Activated naive CD8-positive, alpha-beta T cell treated with anti-CD3 and anti-CD28 coated beads, Interleukin-2, amount 50 U/mL, for 16 hours (primary cell): ENCODE results near the gene PEDS1.
"Not testable (repeated sequence)": the region's sequence is repeated elsewhere in the genome, so short reads cannot be mapped to it uniquely, and the experiment has no call there.

ENCODE experiments used
- DNase-seq: peaks from one replicate; pipeline ENCODE4 v3.0.0-alpha.2; 2020; ENCODE audit warnings: low read depth, low spot score

PEDS1 gene

GRCh38 chr20:50163570-50164317 lies 10.2 kb upstream of the PEDS1 start:
- DNase-seq: no peak

DNA sequence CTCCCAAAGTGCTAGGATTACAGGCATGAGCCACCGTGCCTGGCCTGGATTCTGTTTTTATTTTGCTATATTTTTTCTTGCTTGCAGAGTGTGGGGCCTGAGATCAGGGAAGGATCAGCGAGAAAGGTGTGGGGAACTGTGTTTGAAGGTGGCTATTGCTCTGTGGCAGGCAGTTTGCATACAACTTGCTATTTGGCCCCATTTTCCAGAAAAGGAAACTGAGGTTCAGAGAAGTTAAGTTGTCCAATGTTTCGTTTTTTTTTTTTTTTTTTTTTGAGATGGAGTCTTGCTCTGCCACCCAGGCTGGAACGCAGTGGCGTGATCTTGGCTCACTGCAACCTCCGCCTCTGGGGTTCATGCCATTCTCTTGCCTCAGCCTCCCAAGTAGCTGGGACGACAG lies 8.0 kb upstream of the PEDS1 start:
- DNase-seq: not testable (repeated sequence)

GRCh38 chr20:50153153-50153499 lies 397 bp downstream of the PEDS1 start:
- DNase-seq: no peak

GRCh38 chr20:50152394-50153152 lies 950 bp downstream of the PEDS1 start:
- no peak for DNase-seq

DNA sequence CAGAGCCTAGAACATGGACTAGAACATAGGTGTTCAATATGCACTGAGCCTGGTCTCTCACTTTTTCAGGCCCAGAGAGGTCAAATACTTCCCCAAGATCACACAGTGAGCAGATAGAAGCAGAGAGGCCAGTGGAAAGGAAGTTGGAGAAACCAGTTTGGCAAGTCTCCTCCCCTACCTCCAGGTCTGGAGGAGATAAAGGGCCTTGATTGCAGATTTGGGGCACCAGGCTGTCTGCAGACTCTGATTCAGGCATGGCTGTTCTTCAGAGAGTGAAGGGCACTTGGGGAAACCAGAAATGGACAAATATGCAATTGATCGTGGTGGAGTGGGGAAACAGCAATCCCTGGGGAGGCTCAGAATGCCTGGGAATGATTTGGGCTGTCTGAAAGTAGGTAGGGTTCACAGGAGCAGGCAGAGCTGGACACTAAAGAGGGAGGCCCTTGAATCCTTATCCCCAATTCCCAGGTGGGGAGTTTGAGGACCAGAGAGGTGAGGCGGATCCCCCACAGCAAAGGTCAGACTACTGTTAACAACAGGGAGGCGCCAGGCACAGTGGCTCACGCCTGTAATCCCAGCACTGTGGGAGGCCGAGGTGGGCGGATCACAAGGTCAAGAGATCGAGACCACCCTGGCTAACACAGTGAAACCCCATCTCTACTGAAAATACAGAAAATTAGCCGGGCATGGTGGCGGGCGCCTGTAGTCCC lies 2.3 kb downstream of the PEDS1 start:
- DNase-seq: no peak

GRCh38 chr20:50149481-50150254 lies 3.9 kb downstream of the PEDS1 start:
- no peak for DNase-seq

- peak; percentile 47 for DNase-seq
Measured at GRCh38 chr20:50146732-50147662, 6.5 kb downstream of the PEDS1 start.

- DNase-seq: no peak
Measured at GRCh38 chr20:50146214-50146613, 7.3 kb downstream of the PEDS1 start.

DNA sequence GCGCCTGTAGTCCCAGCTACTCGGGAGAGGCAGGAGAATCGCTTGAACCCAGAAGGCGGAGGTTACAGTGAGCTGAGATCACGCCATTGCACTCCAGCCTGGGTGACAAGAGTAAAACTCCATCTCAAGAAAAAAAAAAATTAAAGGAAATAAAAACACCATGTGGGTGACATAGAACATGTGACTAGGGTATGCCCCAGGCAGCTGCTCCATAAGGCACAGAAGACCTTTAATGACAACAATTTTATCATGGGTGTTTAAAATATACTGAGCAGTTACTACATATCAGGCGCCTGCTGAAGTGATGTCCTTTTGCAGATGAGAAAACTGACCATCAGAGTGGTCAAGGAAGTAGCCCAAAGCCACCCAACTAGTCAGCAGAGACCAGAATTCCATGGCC lies 8.0 kb downstream of the PEDS1 start:
- DNase-seq: no peak

- DNase-seq: no peak
Measured at GRCh38 chr20:50144362-50144761, 9.2 kb downstream of the PEDS1 start.

DNA sequence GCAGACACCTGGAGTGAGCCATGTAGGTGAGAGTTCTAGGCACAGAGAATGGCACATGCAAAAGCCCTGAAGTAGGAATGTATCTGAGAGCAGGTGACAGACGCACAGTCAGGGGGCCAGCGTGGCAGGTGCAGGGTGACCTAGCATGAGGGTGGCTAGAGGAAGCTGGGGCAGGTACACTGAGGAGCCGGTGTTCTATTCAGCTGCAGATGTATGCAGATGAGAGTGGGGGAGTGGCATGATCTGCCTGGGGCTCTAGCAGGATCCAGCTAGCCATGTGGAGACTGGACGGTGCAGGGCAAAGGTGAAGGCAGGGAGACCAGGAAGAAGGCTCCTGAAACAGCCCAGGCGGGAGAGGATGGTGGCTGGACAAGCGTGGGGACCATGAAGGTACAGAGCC lies 10.7 kb downstream of the PEDS1 start:
- DNase-seq: no peak

DNA sequence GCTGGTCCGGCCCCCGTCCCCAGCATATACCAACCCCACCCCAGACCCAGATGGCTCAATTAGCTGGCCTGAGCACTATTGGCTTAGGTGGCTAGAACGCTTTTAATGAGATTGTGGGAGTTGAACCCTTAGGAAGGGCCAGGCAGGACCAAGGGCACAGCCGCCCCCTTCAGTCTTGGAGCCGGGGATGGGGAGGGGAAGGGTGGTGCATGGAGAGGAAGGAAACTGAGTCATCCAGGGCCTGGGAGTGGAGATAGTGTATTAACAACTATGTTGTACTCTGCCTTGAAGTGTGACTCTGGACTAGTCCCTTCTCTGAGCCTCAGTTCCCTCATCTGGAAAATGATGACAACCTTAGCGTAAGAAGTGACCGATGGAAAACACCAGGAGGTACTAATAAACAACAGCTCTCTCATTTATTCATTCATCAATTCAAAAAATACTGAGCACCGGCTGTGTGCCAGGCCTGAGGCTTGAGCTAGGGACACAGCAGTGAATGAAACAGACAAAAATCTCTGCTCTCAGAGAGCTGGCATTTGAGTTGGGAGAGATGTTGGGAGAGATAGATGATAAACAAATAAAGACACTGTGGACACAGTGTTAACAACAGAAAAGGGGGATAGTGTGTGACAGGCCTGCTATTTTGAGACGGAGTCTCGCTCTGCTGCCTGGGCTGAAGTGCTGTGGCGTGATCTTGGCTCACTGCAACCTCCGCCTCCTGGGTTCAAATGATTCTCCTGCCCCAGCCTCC lies 11.5 kb downstream of the PEDS1 start:
- no peak for DNase-seq

DNA sequence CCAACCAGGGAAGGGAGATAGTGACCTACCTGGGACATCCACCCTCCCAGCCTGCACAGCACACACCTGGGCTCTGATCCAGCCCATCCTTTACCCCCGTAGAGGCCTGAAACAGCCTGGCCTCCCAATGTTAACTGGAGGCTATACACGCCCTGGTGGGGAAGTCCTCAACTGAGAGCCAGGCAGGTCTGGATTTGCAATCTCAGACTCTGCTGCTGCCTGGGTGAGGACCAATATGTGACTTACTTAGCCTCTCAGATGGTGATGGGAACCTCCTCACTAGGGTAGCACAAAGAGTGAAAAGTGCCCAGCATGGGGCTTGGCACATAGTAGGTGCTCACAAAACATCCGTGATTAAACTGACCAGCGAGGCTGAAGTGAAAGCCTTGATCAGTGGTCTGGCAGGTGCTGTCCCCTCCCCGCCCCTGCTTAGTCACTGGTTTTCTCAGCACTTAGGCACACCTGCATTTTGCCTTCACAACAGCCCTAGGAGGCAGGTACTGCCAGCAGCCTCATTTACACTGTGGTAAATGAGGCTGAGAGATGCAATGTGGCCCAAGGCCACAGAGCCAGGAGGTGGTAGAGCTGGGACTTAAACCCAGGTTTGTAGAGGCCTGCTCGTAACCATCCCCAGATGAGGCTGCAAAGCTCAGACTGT lies 12.4 kb downstream of the PEDS1 start:
- DNase-seq: no peak

GRCh38 chr20:50140339-50140859 lies 13.1 kb downstream of the PEDS1 start:
- no peak for DNase-seq

DNA sequence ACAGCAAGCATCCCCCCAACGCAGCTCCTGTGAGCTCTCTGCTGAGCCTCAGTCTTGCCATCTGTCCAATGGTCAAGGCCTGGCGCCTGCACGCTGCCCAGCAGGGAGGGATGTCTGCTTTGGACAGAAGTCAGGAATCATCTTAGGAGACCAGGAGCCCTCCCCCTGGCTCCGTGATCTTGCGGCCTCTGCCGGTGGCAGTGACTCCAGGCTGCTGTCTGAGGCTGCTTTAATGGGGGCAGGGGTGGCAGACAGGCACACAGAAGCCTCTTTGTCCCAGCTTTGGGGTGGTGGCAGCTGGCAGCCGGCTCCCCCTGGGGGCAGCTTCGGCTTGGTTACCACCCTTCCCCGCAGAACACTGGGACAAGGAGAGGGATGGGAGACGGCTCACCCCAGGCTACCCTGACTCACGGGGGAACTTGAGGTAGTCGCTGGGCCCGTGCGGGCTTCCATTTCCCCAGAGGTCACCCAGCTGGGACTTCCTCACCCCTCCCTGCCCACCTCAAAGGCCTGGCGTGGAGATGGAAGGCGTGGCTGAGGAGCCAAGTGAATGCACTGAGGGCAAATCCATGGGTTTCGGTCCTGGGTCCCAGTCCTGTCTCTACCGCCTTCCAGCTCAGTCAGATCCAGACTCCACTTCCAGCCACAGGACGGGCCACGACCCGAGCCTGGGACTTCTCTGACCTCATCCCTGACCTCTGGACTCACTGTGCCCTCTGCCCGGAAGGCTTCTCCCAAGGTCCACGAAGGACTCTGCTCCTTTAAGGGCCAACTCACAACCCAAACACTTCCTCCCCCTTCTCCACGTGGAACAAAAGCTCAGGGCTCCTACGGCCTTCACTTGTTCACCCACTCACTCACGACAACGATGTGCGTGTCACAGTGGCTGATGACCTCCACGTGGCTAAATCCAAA lies 14.8 kb downstream of the PEDS1 start:
- no peak for DNase-seq

DNA sequence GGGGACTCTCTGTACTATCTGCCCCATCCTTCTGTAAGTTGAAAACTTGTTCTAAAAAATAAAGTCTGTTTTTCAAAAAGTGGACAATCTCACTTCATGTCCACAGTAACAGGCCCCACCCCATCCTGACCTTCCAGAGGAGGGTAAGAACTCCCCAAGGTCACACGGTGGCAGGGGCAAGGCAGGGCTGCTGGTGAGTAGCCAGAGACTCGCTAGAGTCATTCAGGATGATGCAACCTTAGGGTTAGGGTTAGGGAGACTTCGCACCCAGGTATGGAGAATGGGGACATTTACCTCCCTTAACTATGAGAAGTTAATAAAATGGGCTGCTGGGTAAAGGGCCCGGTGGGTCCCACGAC lies 15.4 kb downstream of the PEDS1 start:
- no peak for DNase-seq

- not testable (repeated sequence) for DNase-seq
Measured at GRCh38 chr20:50137702-50138101, 15.8 kb downstream of the PEDS1 start.
